MM.1S (cell line): ENCODE measurements around the gene EPS8L1.
A peak's percentile ranks its signal among the peaks of the same experiment; 100 is the strongest.

ENCODE experiments used
- DNase-seq: peaks from one replicate; pipeline ENCODE4 v3.0.0-alpha.2; 2015
- H2AFZ ChIP-seq: fragments of 300-600 bp; sonication (generic); 2 replicates; pipeline ENCODE4 v1.6.0; 2016; ENCODE audit warnings: antibody characterized with exemption, low read length
- H3F3A ChIP-seq: fragments of 300-600 bp; sonication (generic); 2 replicates; pipeline ENCODE4 v1.6.1; 2016; ENCODE audit warnings: mild to moderate bottlenecking, antibody characterized with exemption, low read length, moderate library complexity, mixed read lengths; ENCODE audit not compliant: insufficient read depth
- H3K27ac ChIP-seq: fragments of 300-600 bp; sonication (generic); 2 replicates; pipeline ENCODE4 v1.5.1; 2016; ENCODE audit warnings: mild to moderate bottlenecking, low read length
- H3K27me3 ChIP-seq: fragments of 300-600 bp; sonication (generic); replicated peaks from 2 replicates; pipeline ENCODE4 v1.6.0; 2016; ENCODE audit warnings: low read length; ENCODE audit not compliant: insufficient read depth
- H3K36me3 ChIP-seq: fragments of 300-600 bp; sonication (generic); replicated peaks from 2 replicates; pipeline ENCODE4 v1.6.1; 2016; ENCODE audit warnings: mild to moderate bottlenecking, low read length, mixed read lengths; ENCODE audit not compliant: insufficient read depth
- H3K4me1 ChIP-seq: fragments of 300-600 bp; sonication (generic); 2 replicates; pipeline ENCODE4 v1.6.1; 2016; ENCODE audit warnings: low read length, mixed read lengths
- H3K4me2 ChIP-seq: fragments of 300-600 bp; sonication (generic); 2 replicates; pipeline ENCODE4 v1.6.0; 2016; ENCODE audit warnings: low read depth, low read length
- H3K4me3 ChIP-seq: fragments of 300-600 bp; sonication (generic); 2 replicates; pipeline ENCODE4 v1.5.1; 2016; ENCODE audit warnings: low read length, mixed read lengths
- H3K79me2 ChIP-seq: fragments of 300-600 bp; sonication (generic); 2 replicates; pipeline ENCODE4 v1.6.1; 2016; ENCODE audit warnings: mixed run types, low read length, mixed read lengths
- H3K9ac ChIP-seq: fragments of 300-600 bp; sonication (generic); 2 replicates; pipeline ENCODE4 v1.6.1; 2016; ENCODE audit warnings: low read length, mixed read lengths
- H3K9me2 ChIP-seq: fragments of 300-600 bp; sonication (generic); replicated peaks from 2 replicates; pipeline ENCODE4 v1.6.1; 2016; ENCODE audit warnings: mild to moderate bottlenecking, low read length, mixed read lengths; ENCODE audit not compliant: insufficient read depth
- H3K9me3 ChIP-seq: fragments of 300-600 bp; sonication (generic); replicated peaks from 2 replicates; pipeline ENCODE4 v1.6.1; 2016; ENCODE audit warnings: mild to moderate bottlenecking, low read length, mixed read lengths; ENCODE audit not compliant: insufficient read depth
- H4K20me1 ChIP-seq: fragments of 300-600 bp; sonication (generic); 2 replicates; pipeline ENCODE4 v1.6.1; 2016; ENCODE audit warnings: mild to moderate bottlenecking, low read length, moderate library complexity, mixed read lengths; ENCODE audit not compliant: insufficient read depth
- CTCF ChIP-seq: fragments of 300-600 bp; sonication (generic); IDR thresholded peaks from 2 replicates; pipeline ENCODE4 v1.5.1; 2016; ENCODE audit warnings: antibody characterized with exemption, low read length, mixed read lengths
- EZH2 ChIP-seq: fragments of 300-600 bp; sonication (generic); optimal IDR thresholded peaks from 2 replicates; pipeline ENCODE3; 2017; ENCODE audit warnings: low read depth, mild to moderate bottlenecking, antibody characterized with exemption, low read length, mixed read lengths
- EZH2phosphoT487 ChIP-seq: fragments of 300-600 bp; sonication (generic); IDR thresholded peaks from 2 replicates; pipeline ENCODE4 v1.6.1; 2018; ENCODE audit warnings: antibody characterized with exemption, low read length

EPS8L1 gene

DNA sequence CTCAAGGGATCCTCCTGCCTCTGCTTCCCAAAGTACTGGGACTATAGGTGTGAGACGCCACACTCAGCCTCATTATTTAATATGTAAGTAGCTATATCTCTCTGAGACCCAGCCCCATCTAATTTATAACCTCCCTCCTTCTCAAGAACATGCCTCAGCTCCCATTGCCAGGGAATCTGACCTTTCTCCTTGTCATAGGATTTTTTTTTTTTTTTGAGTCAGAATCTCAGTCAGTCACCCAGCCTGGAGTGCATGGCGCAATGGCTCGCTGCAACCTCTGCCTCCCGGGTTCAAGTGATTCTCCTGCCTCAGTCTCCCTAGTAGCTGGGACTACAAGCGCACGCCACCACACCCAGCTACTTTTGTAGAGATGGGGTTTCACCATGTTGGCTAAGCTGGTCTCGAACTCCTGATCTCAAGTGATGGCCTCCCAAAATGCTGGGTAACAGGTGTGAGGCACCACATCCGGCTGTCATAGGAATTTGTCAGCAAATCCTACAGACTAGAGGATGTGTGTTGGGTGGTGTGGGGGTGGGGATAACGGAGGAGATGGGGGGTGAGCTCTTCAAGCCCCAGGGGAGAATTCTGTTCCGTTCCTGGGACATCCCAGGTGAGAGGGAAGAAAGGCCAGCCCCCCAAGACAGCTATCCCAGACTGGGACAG, 5.1 kb upstream of the EPS8L1 start:
- no peaks in the 10 kb centered on the region for H3K36me3 ChIP-seq
- peak overlapping the region; percentile 98 for H3K27ac ChIP-seq
- H2AFZ ChIP-seq: no peak overlapping the region
- no peak for DNase-seq
- H3K79me2 ChIP-seq: peaks cover 20% of the 10 kb centered on the region
- TF ChIP-seq CTCF (no peak), EZH2 (no peak), EZH2phosphoT487 (no peak)
- peak overlapping the region; percentile 42 for H3K9ac ChIP-seq
- H3K9me3 ChIP-seq: no peaks in the 10 kb centered on the region
- H3K4me3 ChIP-seq: no peak overlapping the region; the same call in 1 of the 2 replicates
- H4K20me1 ChIP-seq: no peaks in the 10 kb centered on the region
- H3K27me3 ChIP-seq: no peaks in the 10 kb centered on the region
- H3F3A ChIP-seq: peaks cover 34% of the 10 kb centered on the region
- H3K4me1 ChIP-seq: peaks cover 24% of the 10 kb centered on the region
- no peaks in the 10 kb centered on the region for H3K9me2 ChIP-seq
- H3K4me2 ChIP-seq: peak overlapping the region; percentile 44

GRCh38 chr19:55071129-55071502, 4.6 kb upstream of the EPS8L1 start:
- Histone ChIP-seq H3K4me2 (peak overlapping the region; percentile 44), H3K27me3 (no peaks in the 10 kb centered on the region)

DNA sequence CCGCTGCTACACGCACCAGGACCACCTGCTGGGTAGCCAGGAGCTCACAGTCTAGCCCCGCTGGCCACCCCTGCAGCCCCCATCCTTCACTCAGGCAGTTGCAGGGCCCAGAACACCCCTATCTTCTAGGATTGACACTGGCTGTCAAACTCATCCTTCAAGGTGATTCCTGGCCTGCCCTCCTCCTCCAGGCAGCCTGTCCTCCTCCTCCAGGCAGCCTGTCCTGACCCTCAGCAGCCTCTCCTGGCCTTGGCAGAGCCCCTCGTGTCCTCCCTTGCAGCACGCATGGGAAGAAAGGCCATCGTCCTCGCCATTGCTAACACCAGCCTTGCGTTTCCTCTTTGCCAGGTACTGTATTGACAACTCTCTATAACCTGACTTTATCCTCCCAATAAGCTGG, 3.8 kb upstream of the EPS8L1 start:
- Histone ChIP-seq H3K79me2 (peaks cover 14% of the 10 kb centered on the region), H3K9me3 (no peaks in the 10 kb centered on the region), H3F3A (peaks cover 34% of the 10 kb centered on the region), H3K36me3 (no peaks in the 10 kb centered on the region), H3K9ac (peak overlapping the region; percentile 54), H3K4me1 (peaks cover 24% of the 10 kb centered on the region), H3K27ac (peak overlapping the region; percentile 98), H4K20me1 (no peaks in the 10 kb centered on the region), H3K27me3 (no peaks in the 10 kb centered on the region), H3K4me2 (peak overlapping the region; percentile 44; the same call in 1 of the 2 replicates), H3K9me2 (no peaks in the 10 kb centered on the region), H2AFZ (peak overlapping the region; percentile 59), H3K4me3 (no peak overlapping the region)
- no peak for DNase-seq
- TF ChIP-seq EZH2 (no peak), CTCF (no peak), EZH2phosphoT487 (no peak)

More at GRCh38 chr19:55071129-55071502, 4.6 kb upstream of the EPS8L1 start:
- TF ChIP-seq EZH2phosphoT487: no peak
- TF ChIP-seq CTCF: no peak
- TF ChIP-seq EZH2: no peak
- H3K9ac ChIP-seq: peak overlapping the region; percentile 54
- H3K27ac ChIP-seq: peak overlapping the region; percentile 98
- H3K36me3 ChIP-seq: no peaks in the 10 kb centered on the region
- H3K4me1 ChIP-seq: peaks cover 24% of the 10 kb centered on the region
- H2AFZ ChIP-seq: peak overlapping the region; percentile 59
- peaks cover 34% of the 10 kb centered on the region for H3F3A ChIP-seq
- peaks cover 20% of the 10 kb centered on the region for H3K79me2 ChIP-seq
- peak; percentile 92 for DNase-seq
- no peaks in the 10 kb centered on the region for H3K9me3 ChIP-seq
- H3K9me2 ChIP-seq: no peaks in the 10 kb centered on the region
- no peaks in the 10 kb centered on the region for H4K20me1 ChIP-seq
- no peak overlapping the region; the same call in 1 of the 2 replicates for H3K4me3 ChIP-seq
